Measurements from ENCODE around the gene SYNJ2.

- TF ChIP-seq CTCF (IDR thresholded peaks at IDR 0.05; ENCODE audit: low read length) (no peak), EZH2 (IDR thresholded peaks at IDR 0.05; ENCODE audit: borderline replicate concordance, low read length) (no peak)
These were observed 161.1 kb downstream of the SYNJ2 start for GRCh38 chr6:158142789-158143188.
